GM18867 (cell line): Measurements from ENCODE around the gene GBX1.
A peak's percentile ranks its signal among the peaks of the same experiment; 100 is the strongest.

Experiments
- ATAC-seq: cut with Tn5 transposase; IDR thresholded peaks from one replicate; pipeline ENCODE4 v1.9.1; 2021; ENCODE audit warnings: mild to moderate bottlenecking, moderate library complexity; ENCODE audit not compliant: unreplicated experiment

Gene GBX1

GRCh38 chr7:151174246-151175046, 7.0 kb upstream of the GBX1 start:
- no peak for ATAC-seq

DNA sequence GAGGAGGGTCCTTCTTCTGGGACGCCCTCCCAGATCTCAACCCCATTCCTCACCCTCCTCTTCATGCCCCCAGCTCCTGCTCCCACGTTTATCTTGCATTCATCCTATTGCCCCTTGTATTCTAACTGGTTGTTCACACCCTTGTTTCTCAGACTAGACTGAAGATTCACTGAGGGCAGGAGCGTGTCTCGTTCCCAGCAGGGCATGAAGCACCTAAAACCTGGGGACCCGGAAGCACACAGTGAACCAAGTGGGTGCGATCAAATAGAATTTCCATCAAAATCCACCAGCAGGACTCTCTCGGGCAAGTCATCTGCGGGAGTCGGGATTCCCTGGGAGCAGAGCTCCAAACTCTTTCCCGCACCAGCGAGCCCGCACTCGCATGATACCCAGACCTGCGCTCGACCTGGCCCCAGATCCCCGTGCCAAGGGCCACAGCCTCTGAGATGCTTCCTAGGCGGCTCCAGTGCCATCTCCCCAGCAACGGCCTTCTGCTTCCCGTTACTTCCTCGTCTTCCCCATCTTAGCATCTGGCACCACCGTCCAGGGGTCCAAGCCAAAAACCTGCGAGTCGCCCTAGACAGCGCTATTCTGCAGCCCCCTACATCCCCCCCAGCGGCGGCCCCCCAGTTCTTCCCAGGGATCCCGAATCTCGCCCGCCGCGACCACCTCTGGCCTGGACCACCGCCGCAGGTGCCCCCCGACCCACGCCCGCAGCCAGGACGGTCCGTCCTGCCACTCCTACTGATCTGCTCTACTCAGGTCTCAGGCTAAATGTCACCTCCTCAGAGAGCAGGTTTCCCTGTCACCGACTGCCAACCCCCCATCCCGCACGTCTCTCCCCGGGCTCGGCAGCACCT, 6.1 kb upstream of the GBX1 start:
- ATAC-seq, result no peak

GRCh38 chr7:151172273-151173141, 5.0 kb upstream of the GBX1 start:
- peak; percentile 68 for ATAC-seq

GRCh38 chr7:151168787-151169162, 1.3 kb upstream of the GBX1 start:
- no peak for ATAC-seq

- ATAC-seq, result no peak
Measured at GRCh38 chr7:151168003-151168786, 701 bp upstream of the GBX1 start.

GRCh38 chr7:151166629-151167196, 781 bp downstream of the GBX1 start:
- ATAC-seq, result no peak

DNA sequence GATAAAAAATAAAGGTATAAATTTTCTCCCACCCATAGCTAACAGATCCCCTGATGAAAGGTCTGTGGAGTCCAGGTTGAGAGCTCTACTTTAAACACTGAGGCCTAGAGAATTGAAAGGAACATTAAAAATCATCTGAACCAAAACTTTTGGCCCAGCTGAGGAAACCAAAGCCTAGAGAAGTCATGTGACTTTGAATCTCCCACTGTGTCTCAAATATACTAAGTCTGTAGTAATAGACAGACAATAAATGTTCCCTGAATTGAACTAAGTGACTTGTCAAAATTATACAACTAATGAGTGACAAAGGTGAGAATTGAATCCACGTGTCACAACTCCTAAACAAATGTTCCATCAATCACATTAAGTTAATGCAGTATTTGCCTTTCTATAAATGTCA, 5.7 kb downstream of the GBX1 start:
- ATAC-seq, result no peak

DNA sequence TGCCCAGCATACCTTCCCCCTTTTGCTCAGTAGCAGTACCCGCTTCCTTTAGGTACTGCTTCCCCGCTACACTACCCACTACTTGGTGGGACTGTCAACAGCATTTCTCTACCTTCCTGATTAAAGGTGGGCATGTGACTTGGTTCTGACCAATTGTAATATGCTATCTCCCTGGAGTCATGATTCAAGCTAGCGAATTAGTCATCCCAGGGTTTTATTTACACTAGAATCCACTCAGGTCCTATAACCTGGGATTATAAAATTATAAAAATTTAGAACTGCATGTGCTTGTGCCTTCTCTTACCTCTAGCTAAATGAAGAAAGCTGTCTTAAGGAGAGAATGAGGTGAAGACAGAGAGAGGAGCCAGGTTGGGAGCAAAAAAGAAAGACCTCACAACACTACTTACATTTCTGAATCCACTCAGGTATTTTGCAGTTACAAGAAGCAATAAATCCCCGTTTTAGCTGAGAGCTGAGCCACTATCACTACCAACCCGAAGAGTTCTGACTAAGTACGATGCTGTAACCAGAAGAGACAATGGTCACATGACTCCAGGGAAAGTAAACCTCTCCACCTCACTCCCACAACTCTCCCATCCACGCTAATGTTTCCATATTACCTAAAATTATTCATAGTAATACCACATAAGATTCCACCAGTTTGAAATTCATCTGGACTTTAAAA, 9.7 kb downstream of the GBX1 start:
- no peak for ATAC-seq

- ATAC-seq, result no peak
Measured at GRCh38 chr7:151152643-151153513, 14.6 kb downstream of the GBX1 start.

DNA sequence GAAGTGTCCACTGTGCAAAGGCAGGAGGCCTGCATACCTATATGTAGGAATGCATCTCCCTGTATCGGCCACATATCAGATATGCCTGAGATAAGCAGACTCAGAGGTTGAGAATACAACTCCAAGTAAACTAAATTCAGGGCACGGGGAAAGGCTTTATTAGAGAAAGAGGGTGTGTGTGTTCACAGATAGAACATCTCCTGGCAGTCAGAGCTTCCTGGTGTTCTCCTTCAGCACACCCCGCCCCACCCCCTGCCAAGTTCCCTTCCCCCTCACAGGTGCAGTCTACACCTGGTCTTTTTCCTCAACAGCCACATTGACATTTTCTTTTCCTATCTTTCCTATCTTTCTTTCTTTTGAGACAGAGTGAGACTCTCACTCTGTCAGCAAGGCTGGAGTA, 17.1 kb downstream of the GBX1 start:
- ATAC-seq, result no peak

DNA sequence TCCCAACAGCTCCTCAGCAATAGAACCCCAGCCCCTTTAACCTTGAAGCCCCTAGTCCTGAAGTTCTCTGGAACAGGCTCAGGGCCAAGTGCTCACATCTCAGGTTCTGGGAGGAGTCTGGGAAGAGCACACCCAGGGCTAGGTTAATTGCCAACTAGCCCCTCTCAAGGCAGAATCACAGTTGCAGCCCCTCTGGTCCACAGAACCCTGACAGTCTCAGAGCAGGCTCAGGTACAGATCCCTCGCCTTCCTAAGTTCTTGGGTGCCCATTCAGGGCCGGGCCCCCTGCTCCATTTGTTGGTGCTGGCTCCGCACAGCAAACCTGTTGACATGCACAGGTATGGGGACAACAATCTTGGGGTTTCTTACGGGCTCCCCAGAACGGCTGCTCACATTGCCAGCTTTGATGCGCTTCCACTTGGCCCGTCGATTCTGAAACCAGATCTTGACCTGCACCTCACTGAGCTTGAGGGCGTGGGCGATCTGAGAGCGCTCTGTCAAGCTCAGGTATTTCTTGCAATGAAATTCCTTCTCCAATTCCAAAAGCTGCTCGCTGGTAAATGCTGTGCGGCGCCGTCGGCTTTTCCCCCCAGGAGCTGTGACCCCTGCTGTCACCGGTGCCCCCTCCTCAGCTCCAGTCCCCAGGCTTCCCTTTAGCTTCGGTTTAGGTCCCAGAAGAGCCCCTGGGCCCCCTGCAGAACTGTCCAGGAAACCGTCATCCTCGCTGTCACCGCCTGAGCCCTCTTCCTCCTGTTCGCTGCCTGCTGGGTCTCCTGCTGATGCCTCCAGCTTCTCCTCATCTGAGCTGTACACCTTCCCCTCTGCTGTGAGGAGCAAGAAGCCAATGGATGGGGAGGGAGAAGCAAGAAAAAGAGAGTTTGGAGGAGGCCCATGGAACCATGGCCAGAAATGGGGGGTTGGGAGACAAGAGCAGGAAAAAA, 18.9 kb downstream of the GBX1 start:
- no peak for ATAC-seq

- ATAC-seq, result no peak
Measured at GRCh38 chr7:151146761-151147160, 20.7 kb downstream of the GBX1 start.

DNA sequence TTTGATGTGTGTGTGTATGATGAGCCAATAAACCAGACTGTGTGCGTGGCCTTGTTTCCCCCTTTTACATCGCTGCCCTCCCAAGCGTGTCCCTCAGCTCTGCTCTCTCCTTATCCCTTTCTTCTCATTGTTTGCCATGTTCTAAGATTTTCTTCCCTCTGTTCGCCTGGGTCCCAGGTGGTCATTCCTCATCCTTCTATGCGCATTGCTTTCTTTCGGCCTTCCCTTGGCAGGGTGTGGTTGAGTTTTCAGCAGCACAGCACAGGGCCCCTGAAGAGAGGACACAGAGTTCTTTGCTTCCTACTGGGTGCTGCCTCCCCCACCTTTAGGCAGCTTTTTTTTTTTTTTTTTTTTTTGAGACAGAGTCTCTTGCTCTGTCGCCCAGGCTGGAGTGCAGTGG, 23.1 kb downstream of the GBX1 start:
- no peak for ATAC-seq

DNA sequence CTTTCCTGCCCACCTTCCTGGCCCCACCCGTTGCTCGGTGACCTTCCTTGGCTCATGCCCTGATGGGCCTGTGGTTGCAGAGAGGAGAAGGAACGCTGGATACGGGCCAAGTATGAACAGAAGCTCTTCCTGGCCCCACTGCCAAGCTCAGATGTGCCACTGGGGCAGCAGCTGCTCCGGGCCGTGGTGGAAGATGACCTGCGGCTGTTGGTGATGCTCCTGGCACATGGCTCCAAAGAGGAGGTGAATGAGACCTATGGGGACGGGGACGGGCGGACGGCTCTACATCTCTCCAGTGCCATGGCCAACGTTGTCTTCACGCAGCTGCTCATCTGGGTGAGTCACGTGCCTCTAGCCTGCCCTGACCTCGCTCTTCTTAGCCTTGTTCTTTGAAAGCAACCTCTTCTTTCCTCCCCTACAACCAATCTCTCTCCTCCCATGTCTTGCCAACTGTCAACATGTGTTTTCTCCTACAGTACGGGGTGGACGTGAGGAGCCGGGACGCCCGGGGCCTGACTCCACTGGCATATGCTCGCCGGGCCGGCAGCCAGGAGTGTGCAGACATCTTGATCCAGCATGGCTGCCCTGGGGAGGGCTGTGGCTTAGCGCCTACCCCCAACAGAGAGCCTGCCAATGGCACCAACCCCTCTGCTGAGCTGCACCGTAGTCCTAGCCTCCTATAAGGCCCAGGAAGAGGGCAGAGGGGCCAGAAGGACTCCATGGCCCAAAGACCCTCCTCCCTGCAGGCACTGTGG, 24.1 kb downstream of the GBX1 start:
- ATAC-seq, result no peak

DNA sequence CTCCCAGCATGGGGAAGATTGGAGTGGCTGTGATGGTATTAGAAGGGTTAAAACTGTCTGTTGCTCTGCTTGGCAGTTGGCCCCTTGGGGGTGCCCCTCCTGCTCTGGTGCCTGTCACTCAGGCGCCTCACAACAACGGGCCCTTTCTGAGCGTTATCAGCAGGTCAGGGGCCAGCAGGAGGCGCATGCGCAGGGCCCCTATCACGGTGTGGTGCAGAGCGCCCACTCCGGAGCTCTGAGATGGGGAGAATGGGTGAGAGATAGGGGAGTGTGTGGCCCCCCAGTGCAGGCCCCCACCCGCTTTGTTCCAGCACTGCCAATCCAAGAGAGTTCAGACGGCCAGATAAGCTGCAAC, 24.8 kb downstream of the GBX1 start:
- ATAC-seq, result no peak

DNA sequence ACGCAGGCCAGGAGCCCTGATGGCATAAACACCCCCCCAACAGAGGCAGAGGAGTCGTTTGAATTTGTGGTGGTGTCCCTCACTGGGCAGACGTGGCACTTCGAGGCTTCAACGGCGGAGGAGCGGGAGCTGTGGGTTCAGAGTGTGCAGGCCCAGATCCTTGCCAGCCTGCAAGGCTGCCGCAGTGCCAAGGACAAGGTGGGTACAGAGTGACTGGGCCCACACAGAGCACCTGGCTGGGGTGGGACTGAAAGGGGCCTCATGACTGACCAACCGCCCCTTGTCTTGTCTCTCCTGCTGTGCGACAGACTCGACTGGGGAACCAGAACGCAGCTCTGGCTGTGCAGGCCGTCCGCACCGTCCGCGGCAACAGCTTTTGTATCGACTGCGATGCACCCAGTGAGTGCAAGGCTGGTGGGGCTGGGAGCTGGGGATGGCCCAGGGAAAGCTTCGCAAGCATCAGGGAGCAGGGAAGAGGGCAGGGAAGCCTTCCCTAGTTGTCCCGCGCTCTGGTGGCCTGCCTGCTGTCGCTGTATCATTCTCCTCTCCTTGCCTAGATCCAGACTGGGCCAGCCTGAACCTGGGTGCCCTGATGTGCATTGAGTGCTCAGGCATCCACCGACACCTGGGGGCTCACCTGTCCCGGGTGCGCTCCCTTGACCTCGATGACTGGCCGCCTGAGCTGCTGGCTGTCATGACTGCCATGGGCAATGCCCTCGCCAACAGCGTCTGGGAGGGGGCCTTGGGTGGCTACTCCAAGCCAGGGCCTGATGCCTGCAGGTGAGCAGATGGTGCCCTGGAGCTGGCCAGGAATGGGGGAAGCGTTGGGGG, 25.4 kb downstream of the GBX1 start:
- no peak for ATAC-seq
